ENCODE measurements around the gene SART1.

DNA sequence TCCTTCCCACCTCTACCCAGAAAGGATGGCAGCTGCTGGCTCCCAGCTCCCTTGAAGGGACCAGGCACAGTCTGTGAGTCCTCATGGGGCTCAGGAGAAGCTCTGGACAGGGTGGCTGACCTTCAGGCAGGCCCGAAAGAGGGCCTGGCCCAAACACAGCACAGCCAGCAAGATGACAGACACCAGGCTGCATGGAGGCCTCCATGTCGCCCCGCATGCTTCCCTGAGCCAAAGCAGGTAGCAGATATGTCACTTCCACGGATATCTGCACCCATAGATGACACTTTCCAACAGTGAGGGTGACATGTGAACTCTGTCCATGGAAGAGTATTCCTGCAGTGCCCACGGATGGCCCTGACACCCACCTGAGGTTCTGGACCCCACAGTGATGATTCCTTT lies 22.1 kb downstream of the SART1 start:
- TF ChIP-seq, protein P1, sequence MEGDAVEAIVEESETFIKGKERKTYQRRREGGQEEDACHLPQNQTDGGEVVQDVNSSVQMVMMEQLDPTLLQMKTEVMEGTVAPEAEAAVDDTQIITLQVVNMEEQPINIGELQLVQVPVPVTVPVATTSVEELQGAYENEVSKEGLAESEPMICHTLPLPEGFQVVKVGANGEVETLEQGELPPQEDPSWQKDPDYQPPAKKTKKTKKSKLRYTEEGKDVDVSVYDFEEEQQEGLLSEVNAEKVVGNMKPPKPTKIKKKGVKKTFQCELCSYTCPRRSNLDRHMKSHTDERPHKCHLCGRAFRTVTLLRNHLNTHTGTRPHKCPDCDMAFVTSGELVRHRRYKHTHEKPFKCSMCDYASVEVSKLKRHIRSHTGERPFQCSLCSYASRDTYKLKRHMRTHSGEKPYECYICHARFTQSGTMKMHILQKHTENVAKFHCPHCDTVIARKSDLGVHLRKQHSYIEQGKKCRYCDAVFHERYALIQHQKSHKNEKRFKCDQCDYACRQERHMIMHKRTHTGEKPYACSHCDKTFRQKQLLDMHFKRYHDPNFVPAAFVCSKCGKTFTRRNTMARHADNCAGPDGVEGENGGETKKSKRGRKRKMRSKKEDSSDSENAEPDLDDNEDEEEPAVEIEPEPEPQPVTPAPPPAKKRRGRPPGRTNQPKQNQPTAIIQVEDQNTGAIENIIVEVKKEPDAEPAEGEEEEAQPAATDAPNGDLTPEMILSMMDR (optimal IDR thresholded peaks at IDR 0.05 in 1 of 3, IDR thresholded peaks at IDR 0.05 in 1 of 3, conservative IDR thresholded peaks at IDR 0.05 in 1 of 3; ENCODE audit: extremely low read depth in 1 of 3, insufficient read depth in 2 of 3, low read length in 3 of 3), result no peak
- TF ChIP-seq EZH2 (IDR thresholded peaks at IDR 0.05; ENCODE audit: low read length), result no peak
